ENCODE measurements around the gene FAM24B. TPM values are rescaled to one million over a fixed set of nuclear protein-coding genes. Genes with fewer than 3 reads are reported as not detected.
"Not testable (repeated sequence)": the region's sequence is repeated elsewhere in the genome, so short reads cannot be mapped to it uniquely, and the experiment has no call there.

Gene FAM24B
- total RNA-seq, 1 donor from 2014 or later = 1.0 TPM

DNA sequence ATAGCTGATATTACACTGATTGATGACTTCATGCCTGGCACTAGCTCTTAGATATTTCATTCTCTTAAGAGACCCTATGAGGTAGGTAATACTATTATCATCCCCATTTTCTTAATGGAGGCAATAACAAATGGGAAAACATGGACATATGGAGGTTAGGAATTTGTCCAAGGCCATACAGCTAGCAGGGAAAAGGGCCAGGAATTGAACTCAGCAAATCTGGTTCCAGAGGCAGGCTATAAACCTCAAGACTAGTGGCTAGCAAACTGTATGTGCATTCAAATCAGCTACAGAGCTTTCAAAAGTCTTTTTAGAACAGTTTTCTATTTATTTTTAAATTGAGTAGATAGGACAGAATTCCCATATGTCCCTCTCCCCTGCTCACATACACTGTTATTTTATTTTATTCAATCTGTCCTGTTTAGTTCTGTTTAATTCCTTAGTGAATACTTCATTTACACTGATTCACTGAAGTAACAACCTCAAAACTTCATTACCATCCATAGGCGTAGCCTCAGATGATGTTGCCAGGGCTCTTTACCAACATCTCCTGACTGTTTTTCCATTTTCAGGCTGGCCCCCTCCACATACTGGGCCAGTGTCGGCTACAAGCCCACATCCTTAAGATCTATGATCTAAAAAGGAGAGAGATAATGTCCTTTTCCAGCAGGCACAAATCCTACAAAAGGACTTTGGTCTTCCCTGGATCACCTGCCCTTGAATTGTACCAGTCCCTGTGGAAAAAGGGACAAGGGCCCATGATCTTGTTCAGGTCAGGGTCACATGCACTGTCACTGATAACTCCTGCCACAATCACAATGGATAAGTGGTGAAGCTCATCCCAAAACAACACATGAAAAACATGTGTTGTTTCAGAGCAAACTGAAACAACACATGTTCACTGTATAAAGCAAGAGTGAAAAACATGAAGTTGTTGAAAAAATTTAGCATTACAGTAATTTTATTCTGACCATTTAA lies 15.9 kb downstream of the FAM24B start:
- intact Hi-C loops (cut with DNase I) = no loop called here
- ATAC-seq = no peak

DNA sequence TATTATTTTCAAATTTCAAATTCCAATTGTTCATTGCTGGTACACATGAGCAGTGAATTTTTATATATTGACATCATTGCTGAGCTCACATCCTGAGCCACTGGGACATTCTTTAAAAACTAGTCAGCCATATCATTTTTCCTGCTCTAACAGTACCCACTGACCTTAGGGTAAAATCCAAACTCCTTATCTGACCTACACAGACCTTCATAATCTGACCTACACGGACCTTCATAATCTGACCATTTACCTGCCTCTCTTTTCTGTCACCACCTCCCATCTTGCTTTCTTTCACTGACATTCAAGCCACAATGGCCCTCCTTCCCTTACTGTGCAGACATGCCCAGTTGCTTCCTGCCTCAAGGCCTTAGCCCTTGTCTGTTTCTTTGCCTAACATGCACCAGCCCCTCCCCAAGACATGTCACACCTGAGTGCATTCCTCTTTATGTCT lies 17.6 kb downstream of the FAM24B start:
- DNase-seq (ENCODE audit: missing footprints) (no peak), ATAC-seq (no peak)
- intact Hi-C loops (cut with DNase I) = no loop called here

More for the DNA sequence above, 15.9 kb downstream of the FAM24B start:
- no peak for DNase-seq (ENCODE audit: missing footprints)

DNA sequence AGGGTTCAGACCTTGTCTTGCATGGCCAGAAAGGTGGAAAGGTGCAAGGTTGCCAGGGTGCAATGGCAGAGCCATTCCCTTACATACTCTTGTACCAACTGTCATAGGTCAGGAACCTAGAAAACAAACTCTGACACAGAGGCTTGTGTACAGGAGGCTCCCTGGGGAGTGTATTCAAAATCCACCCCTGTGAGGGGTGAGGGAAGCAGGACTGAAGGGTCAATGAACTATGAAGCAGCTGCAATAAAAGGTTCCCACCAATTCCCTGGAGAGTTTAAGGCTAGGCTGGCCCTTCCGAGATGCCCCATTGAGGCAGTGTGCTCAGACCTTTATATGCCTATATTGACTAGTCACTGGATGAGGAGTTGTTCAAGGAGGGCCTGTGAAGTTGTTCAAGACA lies 19.9 kb downstream of the FAM24B start:
- DNase-seq (ENCODE audit: missing footprints) (no peak), ATAC-seq (no peak)
- intact Hi-C loops (cut with DNase I) = no loop called here

DNA sequence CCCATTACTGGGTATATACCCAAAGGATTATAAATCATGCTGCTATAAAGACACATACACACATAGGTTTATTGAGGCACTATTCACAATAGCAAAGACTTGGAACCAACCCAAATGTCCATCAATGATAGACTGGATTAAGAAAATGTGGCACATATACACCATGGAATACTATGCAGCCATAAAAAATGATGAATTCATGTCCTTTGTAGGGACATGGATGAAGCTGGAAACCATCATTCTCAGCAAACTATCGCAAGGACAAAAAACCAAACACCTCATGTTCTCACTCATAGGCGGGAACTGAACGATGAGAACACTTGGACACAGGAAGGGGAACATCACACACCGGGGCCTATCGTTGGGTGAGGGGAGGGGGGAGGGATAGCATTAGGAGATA lies 21.3 kb downstream of the FAM24B start:
- intact Hi-C loops (cut with DNase I); DNase-seq (ENCODE audit: missing footprints); ATAC-seq: not testable (repeated sequence)

DNA sequence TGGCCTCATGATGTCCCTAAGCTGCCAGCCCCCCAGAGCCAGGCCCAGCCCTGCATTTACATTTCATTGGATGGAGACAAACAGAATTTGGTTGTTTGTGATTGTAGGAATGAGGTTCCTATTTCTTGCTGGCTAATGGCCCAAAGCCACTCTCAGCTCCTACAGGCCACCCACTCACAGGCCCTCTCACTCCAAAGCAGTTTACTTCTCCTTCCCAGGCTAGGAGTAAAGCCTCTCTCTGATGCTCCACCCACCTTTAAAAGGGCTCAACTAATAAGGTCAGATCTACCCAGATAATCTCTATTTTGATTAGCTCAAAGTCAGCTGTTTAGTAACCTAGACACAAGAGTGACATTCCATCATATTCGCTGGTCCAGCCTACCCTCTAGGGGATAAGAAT lies 22.5 kb downstream of the FAM24B start:
- DNase-seq (ENCODE audit: missing footprints) (no peak), ATAC-seq (no peak)
- intact Hi-C loops (cut with DNase I) = no loop called here

DNA sequence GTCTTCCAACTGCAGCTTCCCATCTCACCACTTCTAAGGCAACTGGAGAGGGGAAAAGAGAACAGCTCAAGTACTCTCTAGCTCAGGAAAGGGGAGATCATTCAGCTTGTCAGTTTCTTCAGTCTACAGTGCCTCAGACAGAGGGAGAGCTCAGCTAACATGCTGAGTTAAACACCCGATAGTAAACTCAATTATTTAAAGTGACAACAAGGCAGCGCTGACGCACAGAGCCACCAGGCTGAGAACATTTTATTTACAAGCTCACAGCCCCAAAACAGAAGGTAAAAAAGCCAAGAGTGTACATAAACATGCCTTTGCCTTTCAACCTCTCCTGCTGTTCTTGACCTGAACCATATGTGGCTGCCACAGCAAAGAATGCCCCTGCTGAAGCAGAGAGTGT lies 23.6 kb downstream of the FAM24B start:
- no peak for DNase-seq (ENCODE audit: missing footprints)
- intact Hi-C loops (cut with DNase I) = no loop called here
- no peak for ATAC-seq

DNA sequence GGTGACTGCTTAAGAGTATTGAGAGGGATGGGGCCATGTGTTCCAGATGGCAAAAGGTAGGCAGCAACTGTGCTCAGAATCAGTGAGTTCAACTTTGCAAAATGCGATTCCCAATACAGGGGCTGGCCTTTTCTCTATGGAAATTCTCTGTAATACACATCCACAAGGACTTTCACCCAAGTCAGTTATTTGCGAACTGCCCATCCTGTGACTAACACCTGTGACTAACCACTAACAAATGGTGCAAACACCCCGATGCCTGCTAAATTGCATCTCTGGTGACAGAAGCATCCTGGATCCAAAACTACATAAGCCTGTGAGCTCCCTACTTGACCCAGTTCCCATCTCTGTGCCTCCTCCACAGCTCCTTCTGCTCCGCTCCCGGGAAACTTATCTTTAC lies 24.7 kb downstream of the FAM24B start:
- intact Hi-C loops (cut with DNase I) = no loop called here

DNA sequence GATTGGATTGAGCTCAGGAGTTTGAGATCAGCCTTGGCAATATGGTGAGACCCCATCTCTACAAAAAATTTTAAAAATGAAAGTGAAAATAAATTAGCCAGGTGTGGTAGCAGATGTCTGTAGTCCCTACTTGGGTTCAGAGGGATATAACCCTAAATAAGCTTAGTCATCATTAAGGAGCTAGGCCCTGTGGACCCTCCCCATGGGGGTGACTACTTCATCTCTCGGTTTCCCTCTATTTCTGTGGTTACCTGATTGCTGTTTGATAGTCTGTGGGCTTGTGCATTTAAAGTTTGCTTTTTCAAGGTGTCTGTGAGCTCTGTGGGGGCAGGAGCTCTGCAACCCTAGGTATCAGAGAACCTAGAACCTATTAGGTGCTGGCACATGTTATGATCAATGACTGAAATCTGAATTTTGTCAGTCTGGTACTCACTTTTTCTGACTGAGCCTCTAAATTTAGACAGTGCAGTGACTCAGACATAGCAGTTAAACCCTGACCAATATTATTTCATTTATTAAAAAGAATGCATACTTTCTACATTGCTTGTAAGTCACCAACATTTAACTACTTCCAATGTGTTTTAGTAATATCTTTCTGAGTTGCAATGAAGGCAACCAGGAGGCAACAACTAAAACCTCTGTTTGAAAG lies 25.6 kb downstream of the FAM24B start:
- ATAC-seq = no peak
- intact Hi-C loops (cut with DNase I) = no loop called here
- no peak for DNase-seq (ENCODE audit: missing footprints)

More for the DNA sequence above, 24.7 kb downstream of the FAM24B start:
- DNase-seq (ENCODE audit: missing footprints) (no peak), ATAC-seq (no peak)

DNA sequence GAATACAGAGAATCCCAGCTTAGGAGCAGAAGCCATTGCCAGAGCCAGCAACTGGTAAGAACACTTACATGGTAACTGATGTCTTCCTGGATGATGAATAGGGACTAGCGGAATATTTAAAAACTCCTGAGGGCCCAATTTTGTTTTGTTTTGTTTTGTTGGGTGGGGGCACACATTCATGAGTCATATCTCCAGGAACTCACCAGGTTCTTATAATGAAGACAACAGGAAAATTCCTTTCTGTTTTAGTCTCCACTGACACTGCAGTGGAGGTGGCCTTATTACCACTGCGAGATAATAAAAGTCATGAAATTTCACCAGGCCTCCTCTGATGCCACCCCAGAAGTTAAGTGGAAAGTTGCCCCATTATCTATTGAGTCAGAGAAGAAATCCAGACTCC lies 27.1 kb downstream of the FAM24B start:
- intact Hi-C loops (cut with DNase I) = no loop called here
- ATAC-seq = no peak
- DNase-seq (ENCODE audit: missing footprints) = no peak

DNA sequence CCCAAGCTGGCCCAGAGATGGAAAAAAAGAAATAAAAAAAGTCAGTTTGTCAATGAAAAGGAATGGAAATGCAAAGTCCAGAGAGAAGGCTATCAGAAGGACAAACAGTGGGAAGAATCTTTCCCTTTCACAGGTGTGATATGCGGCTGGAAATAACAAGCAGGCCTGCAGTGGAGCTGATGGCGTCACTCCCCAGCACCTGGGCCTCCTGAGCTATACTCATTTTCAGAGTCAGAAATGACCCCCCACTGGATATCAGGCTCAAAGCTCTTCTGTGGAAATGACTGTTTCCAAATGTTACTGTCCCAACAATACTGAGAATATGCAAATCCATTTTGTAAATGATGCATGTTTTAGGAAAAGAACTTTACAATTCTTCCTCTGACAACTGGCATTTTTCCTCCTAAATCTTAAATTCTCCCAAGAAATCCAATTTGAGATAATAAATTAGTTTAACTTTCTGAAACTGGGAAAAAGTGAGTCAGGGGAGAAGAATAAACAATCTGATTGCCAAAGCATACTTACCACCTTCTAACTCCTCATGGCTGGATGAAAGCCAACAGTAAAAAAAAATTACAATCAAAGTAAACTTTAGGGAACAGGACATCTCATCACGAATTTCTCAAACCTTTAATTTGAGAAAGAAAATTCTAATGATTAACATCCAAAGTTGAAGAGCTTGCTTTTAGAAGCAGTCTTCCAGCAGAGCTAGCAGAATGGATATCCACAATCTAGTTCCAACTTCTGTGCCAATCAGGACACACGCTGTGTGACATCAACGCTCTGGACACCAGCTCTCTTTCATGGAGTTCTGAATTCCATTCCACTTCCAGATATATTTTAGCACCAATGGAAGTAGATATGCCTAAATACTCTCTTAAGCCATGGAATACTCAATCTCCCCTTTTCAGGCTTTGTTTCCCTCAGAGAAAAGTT lies 28.4 kb downstream of the FAM24B start:
- DNase-seq (ENCODE audit: missing footprints) = no peak
- no peak for ATAC-seq
- intact Hi-C loops (cut with DNase I) = no loop called here

DNA sequence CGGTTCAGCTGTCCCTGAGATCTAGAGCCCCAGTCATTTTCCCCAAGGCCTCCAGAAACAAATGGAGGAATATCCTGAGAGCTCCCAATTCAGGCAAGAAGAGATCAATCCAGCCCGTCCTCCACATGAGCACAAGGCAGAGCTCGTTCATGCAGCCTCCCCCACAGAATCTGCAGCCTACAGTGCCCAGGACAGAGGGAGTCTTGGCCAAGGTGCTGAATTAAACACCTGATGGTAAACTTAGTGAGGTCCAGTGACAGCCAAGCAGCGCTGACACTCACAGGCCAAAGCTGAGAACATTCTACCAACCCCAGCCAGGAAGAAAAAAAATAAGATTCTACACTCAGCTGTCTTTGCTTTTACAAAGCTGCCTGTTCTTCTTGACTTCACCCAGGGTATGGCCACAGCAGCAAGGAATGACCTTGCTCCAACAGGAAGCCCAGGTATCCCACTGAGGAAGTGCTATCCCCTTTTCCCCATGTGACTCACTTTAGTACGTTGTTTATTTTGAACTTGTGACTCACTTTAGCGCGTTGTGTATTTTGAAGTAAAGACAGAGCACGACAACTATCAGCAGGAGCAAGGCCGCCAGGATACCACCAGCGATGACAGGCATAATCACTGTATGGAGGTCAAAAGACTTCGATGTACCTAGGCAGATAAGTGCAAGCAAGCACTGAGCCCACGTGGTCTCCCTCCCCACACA lies 29.3 kb downstream of the FAM24B start:
- ATAC-seq (no peak), DNase-seq (ENCODE audit: missing footprints) (no peak)
- intact Hi-C loops (cut with DNase I) = no loop called here

DNA sequence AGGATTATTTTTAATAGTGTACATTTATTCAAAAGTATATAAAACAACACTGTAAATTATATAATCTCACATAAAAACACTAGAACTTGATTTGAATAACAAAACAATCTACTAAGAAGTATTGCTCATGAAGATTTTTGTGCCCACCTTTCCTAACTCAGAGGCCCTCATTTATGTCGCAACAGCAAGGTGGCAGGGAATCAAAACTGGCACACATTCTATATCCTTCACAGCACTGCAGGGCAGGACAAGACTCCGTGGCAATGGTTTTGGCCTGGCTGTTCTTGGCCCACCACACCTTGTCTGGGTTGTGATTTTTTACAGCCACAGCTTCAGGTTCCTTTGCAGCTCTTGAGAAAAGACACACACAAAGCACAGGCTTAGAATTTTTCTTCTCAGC lies 30.3 kb downstream of the FAM24B start:
- intact Hi-C loops (cut with DNase I) = no loop called here
- DNase-seq (ENCODE audit: missing footprints) (no peak), ATAC-seq (no peak)

DNA sequence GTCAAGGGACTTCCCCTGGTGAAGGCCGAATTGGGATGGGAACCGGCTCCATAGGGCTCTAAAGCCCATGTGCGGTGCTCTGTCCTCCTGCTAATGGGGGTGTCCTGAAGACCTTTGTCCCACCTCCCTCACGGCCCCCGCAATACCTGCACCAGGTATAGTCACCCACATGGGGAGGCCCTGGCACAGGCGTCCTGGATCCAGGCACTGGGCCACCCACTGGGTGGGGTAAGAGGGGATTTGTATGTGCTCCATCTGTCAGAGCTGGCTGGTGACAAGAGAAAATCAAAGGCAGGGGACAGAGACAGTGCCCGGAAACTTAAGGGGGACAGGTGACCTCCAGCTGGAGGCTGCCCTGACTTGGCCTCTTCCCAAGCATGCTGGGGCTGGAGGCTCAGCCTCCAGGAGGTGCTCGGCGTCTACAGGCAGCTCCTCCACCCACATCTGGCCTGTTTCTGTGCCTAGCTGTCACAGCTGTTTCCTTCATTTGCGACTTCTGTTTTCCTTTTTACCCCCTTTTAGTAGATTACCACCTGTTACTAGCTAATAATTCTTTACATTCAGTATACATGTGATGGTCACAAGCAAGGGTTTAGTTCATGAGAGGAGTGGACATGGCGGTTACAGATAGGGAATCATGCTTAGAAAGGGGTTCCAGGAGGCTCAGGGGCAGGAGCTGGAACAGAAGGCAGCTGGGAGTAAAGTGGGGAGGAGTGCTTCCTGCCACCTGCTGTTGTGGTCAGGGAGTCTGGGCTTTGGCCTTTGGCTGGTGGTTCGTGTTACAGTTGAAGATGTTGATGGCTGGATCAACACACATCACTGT lies 31.4 kb downstream of the FAM24B start:
- DNase-seq (ENCODE audit: missing footprints) (no peak), ATAC-seq (no peak)
- intact Hi-C loops (cut with DNase I) = no loop called here

DNA sequence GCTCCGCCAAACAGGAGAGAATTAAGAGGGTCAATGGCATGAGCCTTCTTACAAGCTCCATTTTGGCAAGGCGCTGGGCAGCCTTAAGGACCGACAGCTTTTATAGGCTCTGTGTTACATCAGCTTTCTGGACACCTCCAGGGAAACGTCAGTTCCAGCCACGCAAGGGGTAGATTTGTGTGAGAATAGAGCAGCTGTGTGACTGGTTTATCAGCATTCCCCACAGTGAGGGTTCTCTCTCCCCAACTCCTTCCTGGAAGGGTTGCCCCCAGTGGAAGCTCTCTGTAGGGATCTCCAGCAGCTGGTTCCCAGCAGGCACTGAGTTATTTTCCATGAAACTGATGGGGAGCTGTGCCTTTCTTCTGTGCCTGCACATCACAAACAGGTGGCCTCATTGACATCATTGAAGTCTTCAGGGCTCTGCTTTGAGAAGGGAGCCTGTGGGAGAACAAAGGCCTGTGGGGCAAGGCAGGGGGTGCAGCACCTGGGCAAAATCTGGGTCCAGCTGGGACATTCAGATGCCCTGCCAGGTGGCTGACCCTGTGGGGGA lies 33.5 kb downstream of the FAM24B start, which contains the start of gene CUZD1:
Gene CUZD1 (minus strand): TSS at position 75 of the 550 bp plus-strand sequence. CDS start 14 bp downstream, at position 61.
- no peak for ATAC-seq
- DNase-seq (ENCODE audit: missing footprints) = no peak
- intact Hi-C loops (cut with DNase I) = no loop called here

DNA sequence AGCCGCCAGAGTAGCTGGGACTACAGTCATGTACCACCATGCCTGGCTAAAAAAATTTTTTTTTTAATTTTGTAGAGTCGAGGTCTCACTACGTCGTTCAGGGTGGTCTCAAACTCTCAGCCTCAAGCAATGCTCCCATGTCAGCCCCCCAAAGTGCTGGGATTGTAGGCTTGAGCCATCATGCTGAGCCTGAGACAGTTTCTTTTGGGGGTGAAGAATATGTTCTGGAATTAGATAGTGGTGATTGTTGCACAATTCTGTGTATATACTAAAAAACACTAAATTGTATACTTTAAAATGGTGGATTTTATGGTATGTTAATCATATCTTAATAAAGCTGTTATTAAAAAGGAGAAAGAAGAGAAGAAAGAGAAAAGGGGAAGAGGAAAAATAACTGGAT lies 35.2 kb downstream of the FAM24B start:
- ATAC-seq = no peak
- intact Hi-C loops (cut with DNase I) = no loop called here

DNA sequence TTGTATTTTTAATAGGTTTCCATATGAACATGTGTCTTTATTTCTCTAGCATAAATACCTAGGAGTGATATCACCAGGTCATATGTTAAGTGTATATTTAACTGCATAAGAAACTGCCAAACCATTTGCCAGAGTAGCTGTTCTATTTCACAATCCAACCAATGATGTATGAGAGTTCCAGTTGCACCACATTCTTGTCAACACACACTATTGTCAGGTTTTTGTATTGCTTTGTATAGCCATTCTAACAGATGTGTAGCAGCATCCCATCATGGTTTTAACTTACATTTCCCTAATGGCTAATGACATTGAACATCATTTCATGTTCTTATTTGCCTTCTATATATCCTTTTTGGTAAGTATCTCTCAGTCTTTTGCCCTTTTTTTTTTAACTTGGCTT lies 37.8 kb downstream of the FAM24B start:
- intact Hi-C loops (cut with DNase I) = no loop called here

More for the DNA sequence above, 35.2 kb downstream of the FAM24B start:
- DNase-seq (ENCODE audit: missing footprints) = no peak

DNA sequence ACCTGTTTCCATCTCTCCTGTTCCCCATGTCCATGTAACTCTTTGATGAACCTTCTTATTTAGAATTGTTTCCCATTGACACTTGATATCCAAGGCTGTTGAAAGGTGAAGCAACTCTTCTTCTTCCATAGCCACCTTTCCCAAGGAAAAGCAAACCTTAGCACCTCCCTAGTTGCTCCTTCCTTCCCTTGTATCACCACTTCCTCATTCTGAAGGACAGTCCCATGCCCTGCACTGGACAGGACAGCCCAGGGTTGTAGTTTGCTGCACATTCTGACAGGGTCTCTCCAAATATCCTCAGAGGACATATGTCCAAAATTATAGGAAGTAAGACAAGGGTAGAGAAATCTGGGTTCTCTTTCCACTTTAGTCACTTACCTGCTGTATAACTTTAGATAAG lies 39.9 kb downstream of the FAM24B start:
- DNase-seq (ENCODE audit: missing footprints) (no peak), ATAC-seq (no peak)
- intact Hi-C loops (cut with DNase I) = no loop called here

More for the DNA sequence above, 37.8 kb downstream of the FAM24B start:
- DNase-seq (ENCODE audit: missing footprints) (no peak), ATAC-seq (no peak)

Data from Right ventricle myocardium inferior (tissue), 1 donor.